B cell (primary cell): ENCODE results near the gene CANT1. TPM values are rescaled to one million over a fixed set of nuclear protein-coding genes. Genes with fewer than 3 reads are reported as not detected.

Experiments
- ATAC-seq: fragments of 200-7000 bp; cut with Tn5 transposase; one replicate; pipeline ENCODE4 v1.10.0; 2021; ENCODE audit warnings: low read depth, mild to moderate bottlenecking, moderate number of reproducible peaks, moderate library complexity
- CTCF ChIA-PET: fragments of 350-600 bp; sonication (Branson Sonifier 250); formaldehyde crosslinking; loops from one replicate; lab custom pipeline; 2021; ENCODE audit warnings: antibody characterized with exemption, inconsistent platforms; lab: Charles Lee
- POLR2A ChIA-PET: fragments of 350-600 bp; sonication (Branson Sonifier 250); formaldehyde crosslinking; loops from one replicate; lab custom pipeline; 2021; ENCODE audit warnings: antibody characterized with exemption; lab: Charles Lee
- DNase-seq: peaks from one replicate; pipeline ENCODE4 v3.0.0; 2013
- H2AFZ ChIP-seq: 2 replicates; pipeline ENCODE4 v1.6.1; 2012; ENCODE audit warnings: mild to moderate bottlenecking, low read depth, low read length; ENCODE audit not compliant: insufficient read depth, poor library complexity, severe bottlenecking
- H3K27ac ChIP-seq, 2 donors: 1 replicate in 1 of 2; 2 replicates in 1 of 2; pipeline ENCODE4 v1.5.1; 2012 to 2013; ENCODE audit warnings: low read length in 2 of 2, mild to moderate bottlenecking in 2 of 2, moderate library complexity in 1 of 2
- H3K27me3 ChIP-seq, 4 experiments: fragments of 200-600 bp in 1 of 4; sonication (generic) in 1 of 4; replicated peaks in 1 of 4; 1 replicate in 2 of 4; 2 replicates in 2 of 4; pipeline versions ENCODE4 v1.6.1 to v1.7.0; 2013 to 2016; ENCODE audit warnings: low read length in 3 of 4, mild to moderate bottlenecking in 2 of 4, mixed read lengths in 1 of 4, moderate library complexity in 1 of 4; ENCODE audit not compliant: insufficient read depth in 4 of 4, control insufficient read depth in 3 of 4; ENCODE audit errors: control extremely low read depth in 1 of 4
- H3K36me3 ChIP-seq, 2 experiments: replicated peaks in 1 of 2; 1 replicate in 1 of 2; 2 replicates in 1 of 2; pipeline versions ENCODE4 v1.6.1 to v1.7.1; 2013; ENCODE audit warnings: low read length in 1 of 2; ENCODE audit not compliant: insufficient read depth in 2 of 2, control insufficient read depth in 1 of 2; ENCODE audit errors: control extremely low read depth in 1 of 2, extremely low read depth in 1 of 2
- H3K4me1 ChIP-seq, 2 donors: fragments of 200-600 bp in 1 of 2; sonication (generic) in 1 of 2; 1 replicate in 1 of 2; 2 replicates in 1 of 2; pipeline versions ENCODE4 v1.5.1 to v1.6.1; 2013 to 2017; ENCODE audit warnings: low read length in 2 of 2; ENCODE audit not compliant: control insufficient read depth in 2 of 2, insufficient read depth in 2 of 2
- H3K4me2 ChIP-seq: replicated peaks from 2 replicates; pipeline ENCODE3; 2012; ENCODE audit warnings: mild to moderate bottlenecking, low read depth, low read length; ENCODE audit not compliant: poor library complexity, severe bottlenecking
- H3K4me3 ChIP-seq, 5 experiments: fragments of 200-600 bp in 1 of 5; sonication (generic) in 1 of 5; 1 replicate in 3 of 5; 2 replicates in 2 of 5; pipeline versions ENCODE4 v1.5.1 to v1.7.0; 2011 to 2016; ENCODE audit warnings: low read length in 4 of 5, mild to moderate bottlenecking in 4 of 5, low read depth in 2 of 5, control low read depth in 1 of 5, moderate library complexity in 1 of 5; ENCODE audit not compliant: insufficient read depth in 1 of 5; ENCODE audit errors: control extremely low read depth in 1 of 5, extremely low read depth in 1 of 5
- H3K79me2 ChIP-seq: fragments of 200-600 bp; sonication (generic); one replicate; pipeline ENCODE4 v1.6.0; 2016; ENCODE audit warnings: low read length; ENCODE audit not compliant: control insufficient read depth, insufficient read depth
- H3K9ac ChIP-seq: fragments of 200-600 bp; sonication (generic); 2 replicates; pipeline ENCODE4 v1.6.1; 2017; ENCODE audit warnings: mild to moderate bottlenecking, low read length, moderate library complexity
- H3K9me3 ChIP-seq, 3 donors: one replicate each; pipeline versions ENCODE4 v1.6.1 to v1.7.1; 2013; ENCODE audit warnings: low read length in 2 of 3; ENCODE audit not compliant: control insufficient read depth in 2 of 3, insufficient read depth in 1 of 3; ENCODE audit errors: control extremely low read depth in 1 of 3
- H4K20me1 ChIP-seq: 2 replicates; pipeline ENCODE4 v1.6.0; 2012; ENCODE audit warnings: mild to moderate bottlenecking, low read length; ENCODE audit not compliant: insufficient read depth, control insufficient read depth, poor library complexity, severe bottlenecking
- H3K27ac Mint-ChIP-seq: one replicate; pipeline ENCODE4 v1.8.0; 2021; ENCODE audit warnings: mixed read lengths
- H3K27me3 Mint-ChIP-seq: one replicate; pipeline ENCODE4 v1.8.0; 2021; ENCODE audit warnings: mixed read lengths
- H3K4me1 Mint-ChIP-seq: one replicate; pipeline ENCODE4 v1.8.0; 2021; ENCODE audit warnings: mixed read lengths
- H3K4me3 Mint-ChIP-seq: one replicate; pipeline ENCODE4 v1.8.0; 2021; ENCODE audit warnings: mixed read lengths
- H3K9me3 Mint-ChIP-seq: one replicate; pipeline ENCODE4 v1.8.0; 2022; ENCODE audit warnings: mixed read lengths; ENCODE audit not compliant: insufficient read depth
- EZH2 ChIP-seq: IDR thresholded peaks from 2 replicates; pipeline ENCODE4 v1.6.1; 2012; ENCODE audit warnings: borderline replicate concordance, low read depth, mild to moderate bottlenecking, moderate library complexity, low read length; ENCODE audit not compliant: insufficient read depth, poor library complexity, severe bottlenecking
- WGBS: methylation state at CpG from one replicate; pipeline ENCODE4 v1.1.5; 2013; ENCODE audit warnings: missing lambda C conversion rate; ENCODE audit not compliant: insufficient coverage; 5-methylcytosine and 5-hydroxymethylcytosine counted together
- intact Hi-C: fragments of 100-400 bp; cut with micrococcal nuclease; formaldehyde crosslinking; loops from one replicate; pipeline ENCODE4 v1.10.0; 2022
- polyA minus RNA-seq: library from RNA; depleted of rRNA, polyadenylated mRNA; stranded (reverse); fragments of >200 nt; gene quantifications from 2 replicates; pipeline ENCODE4 v1.2.3, GENCODE V29; 2012
- polyA plus RNA-seq: library from polyadenylated mRNA; depleted of rRNA; stranded (reverse); fragments of >200 nt; gene quantifications from 2 replicates; pipeline ENCODE4 v1.2.3, GENCODE V29; 2012
- total RNA-seq, 2 donors: library from RNA; stranded (reverse); fragments of 120-200 nt in 1 of 2; gene quantifications; 1 replicate in 1 of 2; 2 replicates in 1 of 2; pipeline versions ENCODE4 v1.2.3 to v1.2.4, GENCODE V29; 2013 to 2022
- TF ChIP-seq, protein P1 (sequence below): fragments of 200-600 bp; IDR thresholded peaks from one replicate; pipeline ENCODE4 v1.8.0; 2022; ENCODE audit warnings: antibody characterized with exemption, mild to moderate bottlenecking

CANT1 gene
- total RNA-seq: 44.2 and 49.2 TPM in 2 replicates
- 20.9 TPM for total RNA-seq (2013)
- polyA plus RNA-seq: 17.3 and 17.8 TPM in 2 replicates
- polyA minus RNA-seq: 35.8 and 38.2 TPM in 2 replicates

DNA sequence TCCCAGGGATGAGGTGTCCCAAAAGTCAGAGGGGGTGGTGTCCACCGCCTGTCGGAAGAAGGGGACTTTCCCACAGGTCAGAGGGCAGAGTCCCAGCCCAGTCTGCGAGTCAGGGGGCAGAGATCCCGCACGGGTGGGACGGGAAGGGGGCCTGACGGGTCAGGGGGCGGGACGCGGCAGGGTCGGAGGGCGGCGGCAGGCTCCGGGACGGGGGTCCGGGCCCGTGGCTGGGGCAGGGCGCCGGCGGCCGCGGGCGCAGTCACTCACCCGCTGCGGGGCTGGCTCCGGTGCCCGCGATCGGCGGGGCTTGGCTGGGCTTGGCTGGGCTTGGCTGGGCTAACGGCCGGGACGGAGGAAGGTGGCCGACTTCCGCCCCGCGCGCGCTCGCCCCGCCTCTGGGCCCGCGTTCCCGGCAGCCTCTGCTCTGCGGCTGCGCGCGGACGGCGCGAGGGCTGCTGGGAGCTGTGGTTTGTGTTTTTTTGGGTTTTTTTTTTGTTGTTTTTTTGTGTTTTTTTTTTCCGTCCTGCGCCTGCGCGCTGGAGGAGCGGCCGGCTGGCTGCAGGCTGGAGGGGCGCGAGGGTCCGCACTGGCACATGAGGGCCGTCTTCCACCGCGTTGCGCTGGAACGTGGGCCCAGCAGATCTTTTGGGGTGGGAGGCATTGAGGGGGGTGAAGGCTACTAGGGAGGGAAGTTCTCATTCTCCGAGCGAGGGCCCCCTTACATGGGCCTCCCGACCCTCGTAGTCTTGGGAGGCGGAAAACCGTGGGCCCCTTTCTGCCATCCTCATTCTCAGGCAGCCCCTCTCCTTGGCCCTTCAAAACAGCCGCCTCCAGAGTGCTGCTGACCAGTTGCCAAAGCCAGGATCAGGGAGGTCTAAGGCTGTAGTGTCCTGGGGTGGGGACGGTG lies at the start of gene CANT1:
Gene CANT1, minus strand, starts transcription at position 368 of the 907 bp plus-strand sequence. CDS start 12,142 bp downstream, outside the sequence.
- Histone ChIP-seq H3K9ac (peak within 1 kb of the TSS; percentile 91), H3K27ac (peak within 1 kb of the TSS; percentile 59 to 86), H3K27me3 (peaks cover 0 to 4% (median 0%) of the 10 kb centered on the region in 4 experiments), H3K4me1 (peaks cover 26 to 38% of the 10 kb centered on the region in 2 donors), H3K4me3 (peak within 1 kb of the TSS; percentile 76 to 93 (median 83)), H3K36me3 (peaks cover 0 to 13% of the 10 kb centered on the region in 2 experiments), H3K79me2 (peaks cover 58% of the 10 kb centered on the region), H2AFZ (peak within 1 kb of the TSS; percentile 99), H3K4me2 (peak within 1 kb of the TSS; percentile 92), H4K20me1 (peaks cover 40% of the 10 kb centered on the region), H3K9me3 (peaks cover 0 to 2% (median 0%) of the 10 kb centered on the region in 3 donors)
- Mint-ChIP-seq H3K27me3 (peaks cover 4% of the 10 kb centered on the region), H3K9me3 (no peaks in the 10 kb centered on the region), H3K4me3 (peak within 1 kb of the TSS; percentile 96), H3K27ac (peak within 1 kb of the TSS; percentile 96), H3K4me1 (peaks cover 48% of the 10 kb centered on the region)
- CTCF ChIA-PET: interaction anchor here (0.6 kb wide), 1 partner anchor 60 kb away, joined by 3 read pairs; no protein-coding TSS in a partner anchor
- peak; percentile 97 for ATAC-seq
- TF ChIP-seq, protein P1, sequence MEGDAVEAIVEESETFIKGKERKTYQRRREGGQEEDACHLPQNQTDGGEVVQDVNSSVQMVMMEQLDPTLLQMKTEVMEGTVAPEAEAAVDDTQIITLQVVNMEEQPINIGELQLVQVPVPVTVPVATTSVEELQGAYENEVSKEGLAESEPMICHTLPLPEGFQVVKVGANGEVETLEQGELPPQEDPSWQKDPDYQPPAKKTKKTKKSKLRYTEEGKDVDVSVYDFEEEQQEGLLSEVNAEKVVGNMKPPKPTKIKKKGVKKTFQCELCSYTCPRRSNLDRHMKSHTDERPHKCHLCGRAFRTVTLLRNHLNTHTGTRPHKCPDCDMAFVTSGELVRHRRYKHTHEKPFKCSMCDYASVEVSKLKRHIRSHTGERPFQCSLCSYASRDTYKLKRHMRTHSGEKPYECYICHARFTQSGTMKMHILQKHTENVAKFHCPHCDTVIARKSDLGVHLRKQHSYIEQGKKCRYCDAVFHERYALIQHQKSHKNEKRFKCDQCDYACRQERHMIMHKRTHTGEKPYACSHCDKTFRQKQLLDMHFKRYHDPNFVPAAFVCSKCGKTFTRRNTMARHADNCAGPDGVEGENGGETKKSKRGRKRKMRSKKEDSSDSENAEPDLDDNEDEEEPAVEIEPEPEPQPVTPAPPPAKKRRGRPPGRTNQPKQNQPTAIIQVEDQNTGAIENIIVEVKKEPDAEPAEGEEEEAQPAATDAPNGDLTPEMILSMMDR: no peak
- no peak for TF ChIP-seq EZH2
- POLR2A ChIA-PET: interaction anchor here (0.6 to 1.0 kb wide), 3 partner anchors 120 to 332 kb away, joined by 3 to 5 read pairs (median 4); no protein-coding TSS in a partner anchor
- WGBS: 2% methylated on average over 61 of the region's 73 CpGs
- peak; percentile 91 for DNase-seq
- intact Hi-C loops: loop anchor here (2.0 kb wide), 1 partner anchor 65 kb away; the partner anchor contains the start of gene ENGASE
